ENCODE measurements around the gene ALOX5AP.

DNA sequence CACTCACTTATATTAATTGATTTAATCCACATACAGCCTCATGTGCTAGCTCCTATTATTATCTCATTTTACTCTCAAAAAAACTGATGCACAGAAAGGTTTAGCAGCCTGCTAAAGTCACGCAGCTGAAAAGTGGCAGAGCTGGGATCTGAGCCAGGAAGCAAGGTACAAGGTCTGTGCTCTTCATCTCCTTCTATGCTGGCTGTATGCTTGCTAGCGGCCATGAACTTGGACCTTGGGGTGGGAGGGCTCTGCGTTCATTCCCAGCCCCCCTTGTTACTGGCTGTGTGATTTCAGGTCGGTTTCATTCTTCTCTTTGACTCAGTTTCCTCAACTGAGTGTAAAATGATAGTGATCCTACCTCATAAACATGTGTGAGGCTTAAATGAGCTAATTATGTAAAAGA lies 69.8 kb downstream of the ALOX5AP start:
- TF ChIP-seq, protein P1, sequence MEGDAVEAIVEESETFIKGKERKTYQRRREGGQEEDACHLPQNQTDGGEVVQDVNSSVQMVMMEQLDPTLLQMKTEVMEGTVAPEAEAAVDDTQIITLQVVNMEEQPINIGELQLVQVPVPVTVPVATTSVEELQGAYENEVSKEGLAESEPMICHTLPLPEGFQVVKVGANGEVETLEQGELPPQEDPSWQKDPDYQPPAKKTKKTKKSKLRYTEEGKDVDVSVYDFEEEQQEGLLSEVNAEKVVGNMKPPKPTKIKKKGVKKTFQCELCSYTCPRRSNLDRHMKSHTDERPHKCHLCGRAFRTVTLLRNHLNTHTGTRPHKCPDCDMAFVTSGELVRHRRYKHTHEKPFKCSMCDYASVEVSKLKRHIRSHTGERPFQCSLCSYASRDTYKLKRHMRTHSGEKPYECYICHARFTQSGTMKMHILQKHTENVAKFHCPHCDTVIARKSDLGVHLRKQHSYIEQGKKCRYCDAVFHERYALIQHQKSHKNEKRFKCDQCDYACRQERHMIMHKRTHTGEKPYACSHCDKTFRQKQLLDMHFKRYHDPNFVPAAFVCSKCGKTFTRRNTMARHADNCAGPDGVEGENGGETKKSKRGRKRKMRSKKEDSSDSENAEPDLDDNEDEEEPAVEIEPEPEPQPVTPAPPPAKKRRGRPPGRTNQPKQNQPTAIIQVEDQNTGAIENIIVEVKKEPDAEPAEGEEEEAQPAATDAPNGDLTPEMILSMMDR (IDR thresholded peaks at IDR 0.05; ENCODE audit: low read depth, low read length), result no peak
- no peak for TF ChIP-seq MYC (IDR thresholded peaks at IDR 0.05; ENCODE audit: low read depth, low read length)
- TF ChIP-seq POLR2A (IDR thresholded peaks at IDR 0.05; ENCODE audit: extremely low read depth, insufficient read length), result no peak

Data from NB4 (cell line).